ENCODE data around the gene CDON. TPM values are rescaled to one million over a fixed set of nuclear protein-coding genes. Genes with fewer than 3 reads are reported as not detected.

Gene CDON
- total and polyA plus RNA-seq, 9 donors: 15.0 to 211 (median 124) TPM

DNA sequence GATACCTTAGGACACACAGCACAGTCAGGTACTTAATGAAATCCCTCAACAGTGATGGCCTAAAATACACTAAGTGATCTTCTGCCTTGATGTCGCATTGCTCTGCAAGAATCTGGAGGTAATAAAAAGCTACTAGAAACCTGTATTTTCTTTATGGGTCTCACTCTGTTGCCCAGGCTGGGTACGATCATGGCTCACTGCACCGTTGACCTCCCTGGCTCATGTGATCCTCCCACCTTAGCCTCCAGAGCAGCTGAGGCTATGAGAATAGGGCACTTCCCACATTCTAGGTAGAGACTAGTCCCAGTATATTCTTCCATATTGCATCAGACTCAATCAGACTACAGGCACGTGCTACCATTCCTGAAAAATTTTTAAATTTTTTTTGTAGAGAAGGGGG is 95.2 kb downstream of the CDON start:
- no peaks in the 10 kb centered on the region for H3K4me1 ChIP-seq (ENCODE audit: insufficient read depth)
- H3K27me3 ChIP-seq: no peaks in the 10 kb centered on the region
- intact Hi-C loops (cut with DNase I): no loop called here
- no peak overlapping the region for H3K27ac ChIP-seq
- TF ChIP-seq EP300 (IDR thresholded peaks at IDR 0.05) (no peak), POLR2A (IDR thresholded peaks at IDR 0.05) (no peak)
- TF ChIP-seq, protein P1, sequence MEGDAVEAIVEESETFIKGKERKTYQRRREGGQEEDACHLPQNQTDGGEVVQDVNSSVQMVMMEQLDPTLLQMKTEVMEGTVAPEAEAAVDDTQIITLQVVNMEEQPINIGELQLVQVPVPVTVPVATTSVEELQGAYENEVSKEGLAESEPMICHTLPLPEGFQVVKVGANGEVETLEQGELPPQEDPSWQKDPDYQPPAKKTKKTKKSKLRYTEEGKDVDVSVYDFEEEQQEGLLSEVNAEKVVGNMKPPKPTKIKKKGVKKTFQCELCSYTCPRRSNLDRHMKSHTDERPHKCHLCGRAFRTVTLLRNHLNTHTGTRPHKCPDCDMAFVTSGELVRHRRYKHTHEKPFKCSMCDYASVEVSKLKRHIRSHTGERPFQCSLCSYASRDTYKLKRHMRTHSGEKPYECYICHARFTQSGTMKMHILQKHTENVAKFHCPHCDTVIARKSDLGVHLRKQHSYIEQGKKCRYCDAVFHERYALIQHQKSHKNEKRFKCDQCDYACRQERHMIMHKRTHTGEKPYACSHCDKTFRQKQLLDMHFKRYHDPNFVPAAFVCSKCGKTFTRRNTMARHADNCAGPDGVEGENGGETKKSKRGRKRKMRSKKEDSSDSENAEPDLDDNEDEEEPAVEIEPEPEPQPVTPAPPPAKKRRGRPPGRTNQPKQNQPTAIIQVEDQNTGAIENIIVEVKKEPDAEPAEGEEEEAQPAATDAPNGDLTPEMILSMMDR (IDR thresholded peaks at IDR 0.05): no peak
- 92% methylated on average over 4 of the region's 4 CpGs for WGBS, 3 donors
- no peaks in the 10 kb centered on the region for H3K9me3 ChIP-seq
- no peaks in the 10 kb centered on the region for H3K36me3 ChIP-seq
- no peak for DNase-seq
- H3K4me3 ChIP-seq: no peak overlapping the region

DNA sequence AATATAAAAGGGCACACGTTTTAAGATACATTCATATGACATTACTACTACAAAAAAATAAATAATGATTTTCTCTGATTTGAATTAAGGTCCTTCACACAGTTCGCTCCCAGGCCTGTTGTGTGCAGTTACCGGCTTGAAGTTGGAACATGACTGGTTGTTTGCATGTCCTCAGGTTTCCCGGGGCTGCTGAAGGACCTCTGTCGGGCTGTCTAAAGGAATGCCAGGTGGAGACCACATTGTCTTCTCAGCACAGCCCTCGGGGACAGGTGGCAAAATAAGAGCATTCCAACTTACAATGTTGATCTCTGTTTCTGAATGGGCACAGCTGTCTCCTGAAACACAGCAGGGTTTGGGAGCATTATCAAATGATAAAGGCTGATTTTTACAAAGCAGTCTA is 101.9 kb downstream of the CDON start:
- Histone ChIP-seq H3K9me3 (no peaks in the 10 kb centered on the region), H3K36me3 (no peaks in the 10 kb centered on the region), H3K27ac (no peak overlapping the region), H3K4me1 (ENCODE audit: insufficient read depth) (no peaks in the 10 kb centered on the region), H3K4me3 (no peak overlapping the region), H3K27me3 (no peaks in the 10 kb centered on the region)
- 42 to 62% (median 49%) methylated on average over 6 of the region's 6 CpGs for WGBS, 3 donors
- DNase-seq: no peak
- TF ChIP-seq EP300 (IDR thresholded peaks at IDR 0.05) (no peak), POLR2A (IDR thresholded peaks at IDR 0.05) (no peak)
- TF ChIP-seq, protein P1 (IDR thresholded peaks at IDR 0.05): no peak
- intact Hi-C loops (cut with DNase I): no loop called here

DNA sequence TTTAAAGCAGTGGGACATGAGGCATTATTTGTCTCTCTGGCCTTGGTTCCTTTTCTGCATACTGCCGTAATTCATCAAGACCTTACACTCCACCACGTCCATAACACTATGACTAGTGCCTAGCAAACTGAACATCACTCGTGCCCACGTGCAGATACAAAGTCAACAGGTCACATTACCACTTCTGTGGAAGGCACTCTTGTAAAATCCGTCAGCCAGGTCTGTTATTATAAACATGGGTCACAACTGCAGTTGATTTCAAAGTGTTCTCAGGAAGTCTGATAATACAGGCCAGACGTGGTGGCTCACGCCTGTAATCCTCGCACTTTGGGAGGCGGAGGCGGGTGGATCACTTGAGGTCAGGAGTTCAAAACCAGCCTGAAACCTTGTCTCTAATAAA is 102.7 kb downstream of the CDON start:
- intact Hi-C loops (cut with DNase I): no loop called here
- 87 to 89% (median 88%) methylated on average over 10 of the region's 10 CpGs for WGBS, 3 donors
- Histone ChIP-seq H3K36me3 (no peaks in the 10 kb centered on the region), H3K9me3 (no peaks in the 10 kb centered on the region), H3K4me1 (ENCODE audit: insufficient read depth) (no peaks in the 10 kb centered on the region), H3K27ac (no peak overlapping the region), H3K4me3 (no peak overlapping the region), H3K27me3 (no peaks in the 10 kb centered on the region)
- no peak for DNase-seq
- TF ChIP-seq EP300 (IDR thresholded peaks at IDR 0.05) (no peak), POLR2A (IDR thresholded peaks at IDR 0.05) (no peak)
- TF ChIP-seq, protein P1 (IDR thresholded peaks at IDR 0.05): no peak

DNA sequence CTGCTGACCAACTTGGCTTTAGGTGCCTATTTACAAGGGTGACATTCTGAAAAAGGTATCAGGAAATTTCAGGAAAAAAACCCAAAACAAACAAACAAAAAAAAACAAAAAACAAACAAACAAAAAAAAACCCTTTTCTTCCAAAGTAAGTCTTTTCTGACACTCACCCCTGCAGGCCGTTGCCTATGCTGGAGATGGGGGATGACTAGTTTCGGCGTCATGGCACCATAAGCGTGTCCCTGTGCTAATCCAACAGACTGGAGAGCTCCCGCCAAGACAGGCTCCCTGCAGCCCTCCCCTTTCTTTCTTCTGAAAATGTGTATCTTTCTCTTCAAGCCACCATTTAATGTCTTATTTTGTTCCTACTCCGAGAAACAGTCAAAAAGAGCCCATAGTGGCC is 103.2 kb downstream of the CDON start:
- WGBS, 3 donors: 94 to 95% (median 95%) methylated on average over 6 of the region's 6 CpGs

More for the DNA sequence above, 103.2 kb downstream of the CDON start:
- Histone ChIP-seq H3K4me3 (no peak overlapping the region), H3K27ac (no peak overlapping the region), H3K27me3 (no peaks in the 10 kb centered on the region), H3K4me1 (ENCODE audit: insufficient read depth) (no peaks in the 10 kb centered on the region), H3K9me3 (no peaks in the 10 kb centered on the region), H3K36me3 (no peaks in the 10 kb centered on the region)
- intact Hi-C loops (cut with DNase I): no loop called here
- no peak for DNase-seq
- TF ChIP-seq EP300 (IDR thresholded peaks at IDR 0.05) (no peak), POLR2A (IDR thresholded peaks at IDR 0.05) (no peak)
- TF ChIP-seq, protein P1 (IDR thresholded peaks at IDR 0.05): no peak
